ENCODE data around the gene DUSP28. TPM values are rescaled to one million over a fixed set of nuclear protein-coding genes. Genes with fewer than 3 reads are reported as not detected.
A peak's percentile ranks its signal among the peaks of the same experiment; 100 is the strongest.

The DUSP28 gene
- total and polyA plus RNA-seq, 4 donors: 1.9 to 4.1 (median 3.0) TPM

- Histone ChIP-seq H3K9ac (ENCODE audit: low read depth in 1 of 2, low read length in 2 of 2) (no peak overlapping the region), H3K4me3 (ENCODE audit: low read depth in 1 of 3, low read length in 3 of 3) (no peak overlapping the region), H3K27me3 (ENCODE audit: control insufficient read depth in 4 of 4, insufficient read depth in 4 of 4, low read length in 3 of 4) (no peaks in the 10 kb centered on the region), H3K27ac (ENCODE audit: low read depth in 1 of 2, low read length in 2 of 2) (no peak overlapping the region), H3K9me3 (ENCODE audit: control insufficient read depth in 4 of 4, low read length in 3 of 4) (no peaks in the 10 kb centered on the region), H3K36me3 (ENCODE audit: control insufficient read depth in 4 of 4, insufficient read depth in 3 of 4, low read depth in 1 of 4, low read length in 3 of 4) (no peaks in the 10 kb centered on the region), H3K4me1 (ENCODE audit: control insufficient read depth in 4 of 4, insufficient read depth in 4 of 4, low read length in 3 of 4) (peaks cover 20 to 54% (median 47%) of the 10 kb centered on the region in 4 donors)
- no peak for DNase-seq (ENCODE audit: low spot score)
- 91% methylated on average over 4 of the region's 4 CpGs for WGBS
- TF ChIP-seq HNF4G (IDR thresholded peaks at IDR 0.05) (no peak), ZBTB33 (IDR thresholded peaks at IDR 0.05) (no peak), JUND (IDR thresholded peaks at IDR 0.05) (no peak), SP1 (IDR thresholded peaks at IDR 0.05) (no peak), CTCF (IDR thresholded peaks at IDR 0.05; ENCODE audit: low read depth, low read length, missing input control) (no peak), ATF3 (IDR thresholded peaks at IDR 0.05) (no peak), RAD21 (IDR thresholded peaks at IDR 0.05) (no peak), EGR1 (IDR thresholded peaks at IDR 0.05; ENCODE audit: low read depth in 2 of 2) (no peak), TAF1 (conservative IDR thresholded peaks at IDR 0.05) (no peak)
Measured at GRCh38 chr2:240584486-240585031, 24.4 kb downstream of the DUSP28 start.

GRCh38 chr2:240585101-240585500 lies 24.9 kb downstream of the DUSP28 start:
- H3K9me3 ChIP-seq (ENCODE audit: control insufficient read depth in 4 of 4, low read length in 3 of 4): no peaks in the 10 kb centered on the region
- H3K4me1 ChIP-seq (ENCODE audit: control insufficient read depth in 4 of 4, insufficient read depth in 4 of 4, low read length in 3 of 4): peaks cover 21 to 54% (median 46%) of the 10 kb centered on the region in 4 donors
- DNase-seq (ENCODE audit: low spot score): no peak
- no peaks in the 10 kb centered on the region for H3K27me3 ChIP-seq (ENCODE audit: control insufficient read depth in 4 of 4, insufficient read depth in 4 of 4, low read length in 3 of 4)
- TF ChIP-seq FOXA2 (IDR thresholded peaks at IDR 0.05) (no peak), RAD21 (IDR thresholded peaks at IDR 0.05) (no peak), ATF3 (IDR thresholded peaks at IDR 0.05) (no peak), ZBTB33 (IDR thresholded peaks at IDR 0.05) (no peak), REST (IDR thresholded peaks at IDR 0.05) (no peak), RXRA (IDR thresholded peaks at IDR 0.05) (no peak), YY1 (IDR thresholded peaks at IDR 0.05) (no peak), FOXA1 (IDR thresholded peaks at IDR 0.05) (no peak), HNF4G (IDR thresholded peaks at IDR 0.05) (no peak), GABPA (IDR thresholded peaks at IDR 0.05 in 1 of 2, conservative IDR thresholded peaks at IDR 0.05 in 1 of 2) (no peak), HNF4A (conservative IDR thresholded peaks at IDR 0.05) (no peak), MAX (IDR thresholded peaks at IDR 0.05) (no peak), JUND (IDR thresholded peaks at IDR 0.05) (no peak), SP1 (IDR thresholded peaks at IDR 0.05) (no peak), EGR1 (IDR thresholded peaks at IDR 0.05; ENCODE audit: low read depth in 2 of 2) (no peak), CTCF (IDR thresholded peaks at IDR 0.05; ENCODE audit: low read depth, low read length, missing input control) (no peak)
- WGBS: 88% methylated on average over 6 of the region's 6 CpGs
- peak overlapping the region; percentile 80 to 95 (median 92) for H3K4me3 ChIP-seq (ENCODE audit: low read depth in 1 of 3, low read length in 3 of 3)
- H3K36me3 ChIP-seq (ENCODE audit: control insufficient read depth in 4 of 4, insufficient read depth in 3 of 4, low read depth in 1 of 4, low read length in 3 of 4): no peaks in the 10 kb centered on the region
- H3K9ac ChIP-seq (ENCODE audit: low read depth in 1 of 2, low read length in 2 of 2): peak overlapping the region in 1 of 2 donors; percentile 99
- no peak overlapping the region for H3K27ac ChIP-seq (ENCODE audit: low read depth in 1 of 2, low read length in 2 of 2)
